Middle frontal gyrus (tissue), 1 donor: ENCODE measurements around the gene SLC22A23.

Experiments used
- DNase-seq: peaks from one replicate; pipeline ENCODE4 v3.0.0-alpha.2; 2015; ENCODE audit warnings: low spot score; ENCODE audit errors: extremely low spot score

Gene SLC22A23

DNA sequence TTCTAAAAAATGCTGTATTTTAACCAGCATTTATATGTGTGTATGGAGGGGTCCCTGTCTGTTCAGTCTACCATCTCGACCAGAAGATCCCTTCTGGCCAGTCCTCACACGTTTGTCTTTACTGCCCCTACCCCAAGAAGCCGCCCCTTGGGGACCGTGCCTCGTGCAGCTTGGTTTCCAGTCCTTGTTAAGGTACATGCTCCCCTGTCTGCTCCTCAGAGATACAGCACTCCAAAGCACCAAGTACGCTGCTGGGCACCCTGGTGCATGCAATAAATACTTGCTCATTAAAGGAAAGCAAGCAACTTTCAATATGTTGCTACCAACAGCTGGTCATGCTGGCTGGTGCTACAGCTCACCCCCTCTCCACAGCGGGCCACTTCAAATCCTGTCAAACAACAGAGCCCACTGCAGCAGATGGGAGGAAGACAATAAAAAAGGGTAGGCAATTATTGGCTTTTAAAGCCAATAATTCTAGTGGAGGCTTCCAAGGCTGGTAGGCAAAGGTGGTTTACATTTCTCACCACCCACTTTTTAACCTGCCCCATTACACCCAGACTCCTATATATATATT lies 136.5 kb downstream of the SLC22A23 start:
- no peak for DNase-seq

DNA sequence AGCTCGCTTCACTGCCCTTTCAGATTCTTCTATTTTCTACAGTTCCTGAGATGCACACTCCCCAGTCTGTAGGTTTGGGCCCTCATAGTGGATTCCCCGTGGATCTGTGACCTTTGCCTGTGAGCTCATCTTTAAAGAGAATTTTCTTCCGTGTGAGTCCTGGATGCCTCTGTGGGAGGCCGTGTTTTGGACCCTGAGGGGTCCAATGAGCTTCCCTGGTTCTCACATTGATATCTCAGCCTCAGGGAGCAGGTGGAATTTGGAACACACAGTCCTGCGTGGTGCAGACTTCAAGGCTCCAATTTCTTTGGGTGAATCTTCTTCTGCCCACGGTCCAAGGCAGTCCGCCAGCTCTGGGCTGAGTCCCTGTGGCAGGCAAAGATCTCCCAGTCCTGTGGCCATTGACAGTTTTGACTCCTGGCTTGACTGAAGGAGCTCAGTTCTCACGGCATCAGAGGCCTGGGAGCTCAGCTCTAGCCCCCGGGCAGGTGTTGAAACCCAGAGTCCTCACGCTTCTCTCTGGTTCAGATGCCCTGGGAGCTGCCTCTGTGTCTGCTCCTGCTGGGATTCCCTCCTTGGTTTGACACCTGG lies 137.1 kb downstream of the SLC22A23 start:
- DNase-seq, result no peak

DNA sequence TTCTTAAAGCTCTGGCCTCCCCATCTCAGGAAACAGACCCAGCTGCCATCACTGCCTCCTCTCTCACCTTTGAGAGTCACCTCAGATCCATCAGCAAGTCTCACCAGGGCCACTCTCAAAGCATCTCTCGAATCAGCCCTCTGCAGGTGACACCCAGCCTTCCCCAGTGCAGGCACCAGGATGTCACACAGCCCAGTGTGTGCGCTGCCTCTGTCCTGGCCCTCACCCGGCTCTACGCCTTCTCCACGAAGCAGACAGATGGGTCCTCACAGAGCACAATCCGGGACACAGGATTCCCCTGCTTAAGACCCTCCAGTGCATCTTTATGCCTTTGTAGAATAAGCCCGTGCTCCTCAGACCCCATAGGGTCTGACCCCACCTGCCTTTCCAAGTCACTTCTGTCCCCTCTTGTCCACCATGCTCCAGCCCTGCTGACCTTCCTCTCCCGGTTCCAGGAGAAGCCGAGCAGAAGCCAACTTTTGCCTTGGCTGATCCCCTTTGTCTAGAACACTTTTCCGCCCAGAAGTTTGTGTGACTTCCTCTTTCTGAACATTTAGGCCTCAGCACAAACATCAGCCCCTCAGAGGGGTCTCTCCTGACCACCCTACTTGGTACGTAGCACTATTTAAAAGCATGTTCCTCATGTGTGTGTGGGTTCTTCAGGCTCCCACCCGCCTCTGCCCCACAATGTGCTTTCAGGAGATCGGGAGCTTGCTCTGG lies 137.9 kb downstream of the SLC22A23 start:
- no peak for DNase-seq

DNA sequence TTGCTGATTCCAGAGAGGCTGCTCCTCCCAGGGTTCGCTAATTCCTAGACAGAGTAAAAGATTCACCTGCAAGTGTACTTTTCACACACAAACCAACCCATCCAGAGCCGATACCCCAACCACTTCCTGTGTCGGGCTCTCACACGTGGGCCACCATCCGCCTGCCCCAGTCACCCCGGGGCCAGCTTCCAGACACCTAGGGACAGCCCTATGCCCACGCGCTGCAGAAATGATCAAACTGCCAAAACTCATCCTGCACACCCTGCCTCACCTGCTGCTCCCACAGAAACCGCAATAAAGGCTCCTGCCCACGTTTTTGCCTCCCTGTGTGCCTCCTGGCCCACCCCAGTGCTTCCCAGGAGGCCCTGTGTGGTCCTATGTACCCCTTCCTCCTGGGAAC lies 138.6 kb downstream of the SLC22A23 start:
- no peak for DNase-seq

DNA sequence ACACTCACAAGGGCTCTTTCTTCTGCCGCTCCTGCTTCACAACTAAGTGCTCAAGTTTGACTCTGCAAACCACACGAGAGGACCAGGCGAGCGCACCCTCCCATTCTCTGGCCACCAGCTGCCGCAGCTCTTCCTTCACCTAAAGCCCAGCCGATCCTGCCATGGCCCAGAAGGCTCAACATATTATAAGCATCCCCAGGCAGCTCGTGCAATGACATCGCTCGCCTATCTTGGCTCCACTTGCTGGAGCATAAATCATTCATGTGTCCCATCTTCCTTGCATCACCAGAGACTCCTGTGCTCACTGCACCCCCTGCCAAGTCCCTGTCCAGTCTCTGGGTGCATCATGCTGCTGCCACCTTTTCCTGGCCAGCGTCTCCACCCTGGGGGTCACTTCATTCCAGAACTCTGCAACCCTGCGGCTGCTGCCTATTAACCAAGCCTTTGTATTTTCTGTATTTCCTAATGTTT lies 139.1 kb downstream of the SLC22A23 start:
- DNase-seq, result no peak

DNA sequence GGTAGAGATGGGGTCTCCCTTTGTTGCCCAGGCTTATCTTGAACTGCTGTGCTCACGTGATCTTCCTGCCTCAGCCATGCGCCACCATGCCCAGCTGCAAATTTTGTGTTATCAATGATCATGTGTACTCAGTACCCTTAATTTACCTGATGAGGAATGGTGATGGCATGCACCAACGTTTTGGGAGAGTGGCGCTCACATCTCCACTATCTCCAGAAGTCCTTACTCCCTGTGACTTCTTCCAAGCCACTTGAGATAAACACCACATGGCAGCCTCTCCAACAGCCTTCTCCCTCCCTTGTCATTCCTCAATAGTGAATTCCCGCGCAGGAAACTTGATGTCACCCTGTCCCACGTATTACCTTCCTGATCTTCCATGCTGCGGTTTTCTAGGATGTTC lies 140.0 kb downstream of the SLC22A23 start:
- no peak for DNase-seq

DNA sequence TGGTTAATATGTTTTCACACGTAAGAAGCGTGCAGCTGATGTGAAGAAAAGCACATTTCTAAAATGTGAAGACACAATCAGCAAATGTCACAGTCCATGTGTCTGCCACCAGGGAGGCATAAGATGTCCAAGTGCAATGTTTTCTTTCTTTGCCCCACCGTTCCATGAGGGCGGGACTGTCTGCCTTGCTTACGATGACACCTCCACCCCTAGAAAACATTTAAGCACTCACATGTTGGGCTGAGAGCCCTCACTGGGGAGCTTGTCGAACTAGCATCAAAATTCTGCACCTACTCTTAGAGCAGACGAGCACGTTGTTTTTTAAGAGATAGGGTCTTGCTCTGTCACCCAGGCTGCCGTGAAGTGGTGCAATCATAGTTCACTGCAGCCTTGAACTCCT lies 140.5 kb downstream of the SLC22A23 start:
- no peak for DNase-seq

DNA sequence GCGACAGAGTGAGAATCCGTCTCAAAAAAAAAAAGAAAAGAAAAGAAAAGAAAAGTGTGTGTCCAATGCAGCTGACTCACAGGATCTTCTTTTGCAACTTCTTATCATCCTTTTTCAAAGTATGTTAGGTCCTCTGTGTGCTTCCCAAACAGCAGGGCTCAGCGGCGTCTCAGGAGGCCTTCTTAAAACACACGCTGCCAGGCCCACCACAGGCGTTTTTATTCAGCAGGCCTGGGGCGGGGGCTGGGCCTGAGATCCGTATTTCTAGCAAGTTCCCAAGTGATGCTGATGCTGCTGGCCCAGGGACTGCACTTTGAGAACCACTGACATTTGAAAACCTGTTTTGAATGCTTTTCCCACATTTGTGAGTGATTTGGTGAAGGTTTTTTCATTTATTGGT lies 141.0 kb downstream of the SLC22A23 start:
- DNase-seq, result no peak

DNA sequence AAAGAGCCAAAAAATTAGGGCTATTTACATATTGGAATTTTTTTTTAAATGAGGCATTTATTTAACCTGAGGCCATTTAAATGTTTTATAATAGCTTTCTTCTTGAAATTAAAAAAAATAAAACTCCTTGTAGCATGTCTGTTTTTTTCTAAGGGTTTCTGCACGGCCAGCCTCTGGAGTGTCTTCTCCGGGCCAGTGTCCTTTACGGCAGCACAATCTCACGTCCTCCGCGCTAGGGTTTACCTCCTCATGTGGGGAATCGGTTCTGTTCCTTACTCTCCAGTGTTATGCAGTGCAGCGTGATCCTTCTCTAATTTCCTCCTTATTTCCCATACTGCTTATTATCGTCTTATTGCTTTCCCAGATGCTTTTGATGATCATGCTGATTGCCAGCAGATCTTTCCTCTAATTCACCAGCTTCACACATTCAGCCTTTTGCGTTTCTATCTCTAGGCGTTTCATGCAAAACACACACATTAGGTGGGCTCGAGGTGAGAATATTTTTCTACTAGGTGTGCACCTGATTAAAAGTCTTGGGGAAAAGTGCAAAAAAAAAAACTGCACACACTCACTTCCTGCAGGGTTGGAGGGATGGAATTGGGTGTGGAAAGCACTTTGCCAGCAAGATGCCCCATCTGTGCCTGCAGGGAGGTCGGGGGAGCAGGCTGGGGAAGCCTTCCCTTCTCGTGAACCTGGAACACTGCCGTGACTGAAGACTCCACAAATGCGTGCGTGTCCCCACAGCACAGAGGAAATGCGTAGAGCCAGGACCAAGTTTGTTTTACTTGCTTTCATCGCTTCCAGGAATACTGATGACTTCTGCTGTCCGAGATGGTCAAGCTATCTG lies 142.0 kb downstream of the SLC22A23 start:
- no peak for DNase-seq

DNA sequence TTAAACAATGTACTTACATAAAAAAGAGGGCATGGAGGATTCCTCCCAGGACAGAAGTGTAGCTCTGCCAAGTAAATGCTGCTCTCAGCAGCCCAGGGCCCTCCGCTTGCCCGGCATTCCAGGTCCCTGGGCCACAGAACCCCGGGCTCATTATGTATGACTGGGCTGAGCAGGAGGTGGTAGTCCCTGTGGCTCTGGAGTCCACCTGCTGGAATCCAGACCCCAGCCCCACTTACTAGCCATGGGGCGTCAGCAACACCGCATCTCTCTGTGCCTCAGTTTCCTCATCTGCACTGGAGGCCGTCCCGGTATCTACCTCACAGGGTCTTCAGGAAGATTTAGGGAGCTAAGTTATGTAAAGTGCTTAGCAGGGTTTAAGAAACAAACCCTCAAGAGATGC lies 142.7 kb downstream of the SLC22A23 start:
- DNase-seq, result no peak

DNA sequence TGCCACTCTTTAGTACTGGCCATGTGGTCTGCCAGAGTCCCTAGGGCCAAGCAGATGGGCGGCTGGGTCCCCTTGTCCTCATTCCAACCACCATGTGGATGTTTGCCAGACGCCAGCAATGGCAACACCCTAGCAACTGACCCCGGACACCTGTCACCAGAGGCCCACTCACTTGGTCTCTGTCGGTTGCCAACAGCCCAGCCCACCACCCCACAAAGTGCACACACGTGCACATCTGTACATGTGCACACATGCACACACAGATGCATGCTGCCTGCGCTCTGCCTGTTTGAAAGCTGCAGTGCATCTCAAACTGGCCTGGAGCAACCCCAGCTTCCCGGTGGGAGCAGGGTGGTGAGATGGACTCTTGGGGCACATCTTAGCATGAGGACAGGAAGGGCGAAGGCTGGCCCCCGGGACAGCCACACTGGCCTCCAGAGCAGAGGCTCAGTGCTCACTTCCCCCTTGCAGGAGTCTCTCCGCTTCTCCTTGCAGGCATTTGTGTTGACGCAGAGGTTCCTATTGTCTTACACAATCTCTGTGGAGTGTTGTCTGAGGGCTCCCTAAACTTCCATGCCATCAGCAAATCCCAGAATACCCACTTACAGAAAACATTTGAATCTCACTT lies 144.1 kb downstream of the SLC22A23 start:
- no peak for DNase-seq

DNA sequence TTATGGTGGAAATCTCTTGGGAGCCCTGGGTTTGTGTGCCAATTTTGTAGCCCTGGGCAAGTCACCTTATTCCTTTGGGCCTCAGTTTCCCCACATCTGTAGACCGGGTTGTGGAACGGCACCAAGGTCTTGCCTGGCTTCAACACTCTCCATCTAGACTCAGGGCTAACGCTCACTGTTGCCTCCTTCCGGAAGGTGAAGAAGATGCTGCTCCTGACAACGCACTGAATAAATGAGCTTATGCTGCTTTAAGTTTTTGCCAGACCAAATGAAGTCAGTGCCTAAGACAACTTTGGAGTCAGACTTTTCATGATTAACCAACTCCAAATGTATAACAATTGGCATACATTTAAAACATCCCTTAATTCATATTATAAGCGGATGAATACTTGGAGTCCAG lies 145.0 kb downstream of the SLC22A23 start:
- no peak for DNase-seq

DNA sequence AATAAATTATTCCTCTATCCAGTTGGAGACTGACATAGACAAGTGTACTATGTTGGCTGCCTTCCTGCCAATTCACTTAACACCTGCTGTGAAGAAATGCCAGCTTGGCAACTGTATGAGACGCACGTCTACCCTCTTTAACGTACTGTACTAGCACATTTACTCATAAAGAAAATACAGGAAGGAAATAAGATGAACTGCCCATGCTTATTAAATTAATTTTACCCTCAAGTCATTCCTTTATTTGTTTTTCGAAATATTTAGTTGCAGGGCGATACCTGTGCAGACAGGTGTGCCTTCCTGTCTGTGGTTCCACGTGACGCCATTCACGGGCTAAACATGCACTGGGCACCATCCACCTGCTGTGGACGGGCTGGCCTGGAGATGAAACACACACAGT lies 146.1 kb downstream of the SLC22A23 start:
- DNase-seq, result no peak

DNA sequence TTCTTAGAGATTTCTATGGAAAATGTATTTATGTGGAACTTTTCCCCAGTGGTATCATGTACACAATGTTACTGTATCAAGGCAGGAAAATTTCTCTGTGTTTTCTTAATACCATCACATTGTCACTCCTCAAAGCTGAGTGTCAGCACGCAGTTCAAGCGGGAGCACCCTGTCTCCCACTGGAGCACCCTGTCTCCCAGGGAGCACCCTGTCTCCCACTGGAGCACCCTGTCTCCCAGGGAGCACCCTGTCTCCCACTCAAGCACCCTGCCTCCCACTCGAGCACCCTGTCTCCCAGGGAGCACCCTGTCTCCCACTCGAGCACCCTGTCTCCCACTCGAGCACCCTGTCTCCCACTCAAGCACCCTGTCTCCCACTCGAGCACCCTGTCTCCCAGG lies 146.8 kb downstream of the SLC22A23 start:
- DNase-seq, result no peak

DNA sequence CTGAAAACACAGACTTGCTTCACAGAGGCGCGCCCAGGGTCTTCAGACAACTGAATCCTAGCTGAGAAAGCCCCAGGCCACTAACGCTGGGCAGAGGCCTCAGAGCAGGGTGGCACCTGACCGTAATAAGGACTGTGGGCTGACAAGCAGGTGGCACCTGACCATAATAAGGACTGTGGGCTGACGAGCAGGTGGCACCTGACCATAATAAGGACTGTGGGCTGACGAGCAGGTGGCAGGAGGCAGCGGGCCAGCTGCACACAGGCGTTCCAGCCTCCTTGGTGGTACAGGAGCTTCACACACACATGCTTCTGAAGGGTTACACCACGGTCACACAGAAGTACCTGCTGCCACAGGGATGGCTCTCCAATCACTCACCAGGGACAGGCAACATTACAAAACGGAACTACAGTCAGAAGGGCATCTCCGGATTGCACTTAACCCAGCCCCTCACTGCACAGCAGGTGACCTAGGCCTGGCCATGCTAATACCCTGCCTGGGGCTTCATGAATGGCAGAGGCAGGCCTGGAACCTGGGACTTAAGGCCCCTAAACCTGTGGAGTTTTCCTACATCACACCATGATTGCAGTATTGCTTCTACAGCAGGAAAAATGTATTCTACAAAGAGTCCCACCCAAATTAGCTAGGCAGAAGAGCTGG lies 147.3 kb downstream of the SLC22A23 start:
- DNase-seq, result no peak

DNA sequence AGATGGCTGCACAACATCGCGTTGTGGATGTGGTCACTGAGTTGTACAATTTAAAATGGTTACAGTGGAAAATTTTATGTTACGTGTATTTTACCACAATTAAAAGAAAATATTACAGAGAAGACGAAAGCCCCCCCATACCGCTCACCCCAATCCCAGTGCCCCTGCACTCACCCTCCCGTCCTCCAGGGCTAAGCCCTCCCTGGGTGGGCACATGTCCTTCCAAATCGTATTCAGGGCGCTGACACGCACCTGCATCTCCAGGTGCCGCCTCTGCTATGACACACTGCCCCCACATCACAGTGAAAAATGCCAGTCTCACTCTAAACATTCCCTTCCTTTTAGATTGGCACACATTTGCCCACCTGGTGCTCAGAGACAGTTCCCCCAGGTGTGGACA lies 148.7 kb downstream of the SLC22A23 start:
- no peak for DNase-seq

DNA sequence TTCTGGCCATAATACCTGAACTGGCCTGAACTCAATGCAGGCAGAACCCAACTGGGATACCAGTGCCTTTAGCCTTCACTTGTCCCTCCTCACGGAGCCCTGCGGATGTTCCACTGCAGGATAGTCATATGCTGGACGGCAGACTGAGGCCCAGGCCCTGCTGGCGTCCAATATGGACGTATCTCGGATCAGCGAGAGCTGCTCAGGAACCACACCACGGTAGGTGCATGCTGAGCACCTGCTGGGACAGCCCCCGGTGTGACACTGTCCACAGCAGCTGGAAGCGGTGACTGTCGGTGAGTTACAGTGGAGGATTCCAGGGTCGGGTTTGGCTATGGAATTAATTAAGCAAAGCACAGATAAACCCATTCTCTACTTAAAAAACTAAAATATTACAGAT lies 149.4 kb downstream of the SLC22A23 start:
- DNase-seq, result no peak

DNA sequence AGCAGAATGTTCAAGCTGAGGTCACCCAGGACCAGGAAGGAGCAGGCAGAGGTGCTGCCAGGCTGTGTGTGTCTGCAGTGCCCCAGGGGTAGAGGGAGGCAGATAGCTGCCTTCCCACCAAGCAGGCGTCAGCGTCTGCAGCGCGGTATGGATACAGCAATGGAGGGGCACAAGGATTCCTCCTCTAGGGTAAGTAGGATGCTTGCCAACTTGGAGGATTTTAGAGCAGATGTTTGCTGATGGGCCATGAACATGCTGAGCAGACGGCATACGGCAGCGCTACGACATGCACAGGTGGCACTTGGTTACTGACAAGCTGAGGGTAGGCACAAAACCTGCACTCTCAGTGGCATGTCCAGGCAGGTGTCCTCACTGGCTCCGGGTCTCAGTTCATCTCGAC lies 150.0 kb downstream of the SLC22A23 start:
- no peak for DNase-seq

DNA sequence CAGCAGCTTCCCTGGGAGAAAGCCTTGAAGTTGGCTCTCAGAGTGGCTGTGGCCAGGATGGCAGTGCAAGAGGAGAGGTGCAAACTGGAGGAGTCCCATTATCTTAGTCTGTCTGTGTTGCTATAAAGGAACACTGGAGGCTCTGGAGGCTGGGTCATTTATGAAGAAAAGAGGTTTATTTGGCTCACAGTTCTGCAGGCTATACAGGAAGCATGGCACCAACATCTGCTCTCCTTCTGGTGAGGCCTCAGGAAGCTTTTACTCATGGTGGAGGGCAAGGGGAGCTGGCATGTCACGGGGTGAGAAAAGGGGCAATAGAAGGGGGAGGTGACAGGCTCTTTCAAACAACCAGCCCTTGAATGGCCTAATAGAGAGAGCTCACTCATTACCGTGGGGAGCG lies 151.0 kb downstream of the SLC22A23 start:
- DNase-seq, result no peak

DNA sequence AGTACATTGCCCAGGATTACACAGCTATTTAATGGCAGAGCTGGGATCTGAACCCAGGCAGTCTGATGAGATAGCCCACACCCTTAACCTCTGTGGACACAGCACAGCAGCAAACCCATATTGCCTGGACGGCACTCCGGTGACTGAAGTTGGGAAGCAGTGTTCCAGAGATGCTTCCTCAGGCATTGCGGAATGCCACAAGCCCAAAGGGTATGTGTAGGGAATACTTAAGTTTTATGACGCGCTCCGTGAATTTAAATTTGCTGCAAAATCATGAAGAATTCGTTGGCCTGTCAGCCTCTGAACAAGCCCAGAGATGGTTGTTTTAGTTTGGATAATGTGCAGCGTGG lies 151.7 kb downstream of the SLC22A23 start:
- no peak for DNase-seq
